ENCODE data around the gene OR2L8.

OR2L8 gene, protein sequence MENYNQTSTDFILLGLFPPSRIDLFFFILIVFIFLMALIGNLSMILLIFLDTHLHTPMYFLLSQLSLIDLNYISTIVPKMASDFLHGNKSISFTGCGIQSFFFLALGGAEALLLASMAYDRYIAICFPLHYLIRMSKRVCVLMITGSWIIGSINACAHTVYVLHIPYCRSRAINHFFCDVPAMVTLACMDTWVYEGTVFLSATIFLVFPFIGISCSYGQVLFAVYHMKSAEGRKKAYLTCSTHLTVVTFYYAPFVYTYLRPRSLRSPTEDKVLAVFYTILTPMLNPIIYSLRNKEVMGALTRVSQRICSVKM

DNA sequence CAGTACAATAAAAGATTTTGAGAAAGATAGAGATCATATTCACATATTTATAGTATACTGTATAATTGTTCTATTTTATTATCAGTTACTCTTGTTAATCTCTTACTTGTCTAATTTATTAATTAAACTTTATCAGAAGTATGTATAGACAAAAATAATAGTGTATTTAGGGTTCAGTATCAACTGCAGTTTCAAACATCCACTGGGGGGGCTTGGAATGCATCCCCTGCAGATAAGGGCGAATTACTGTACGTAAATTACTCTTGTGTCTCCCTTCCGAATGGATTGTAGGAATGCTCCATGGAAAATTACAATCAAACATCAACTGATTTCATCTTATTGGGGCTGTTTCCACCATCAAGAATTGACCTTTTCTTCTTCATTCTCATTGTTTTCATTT, at the start of gene OR2L8:
Gene OR2L8, plus strand, starts transcription at position 301 of the 400 bp plus-strand sequence. Its CDS starts 0 bp downstream, at position 301.
- no peak for DNase-seq (ENCODE audit: insufficient read length, low spot score)
- no peak for FAIRE-seq

DNA sequence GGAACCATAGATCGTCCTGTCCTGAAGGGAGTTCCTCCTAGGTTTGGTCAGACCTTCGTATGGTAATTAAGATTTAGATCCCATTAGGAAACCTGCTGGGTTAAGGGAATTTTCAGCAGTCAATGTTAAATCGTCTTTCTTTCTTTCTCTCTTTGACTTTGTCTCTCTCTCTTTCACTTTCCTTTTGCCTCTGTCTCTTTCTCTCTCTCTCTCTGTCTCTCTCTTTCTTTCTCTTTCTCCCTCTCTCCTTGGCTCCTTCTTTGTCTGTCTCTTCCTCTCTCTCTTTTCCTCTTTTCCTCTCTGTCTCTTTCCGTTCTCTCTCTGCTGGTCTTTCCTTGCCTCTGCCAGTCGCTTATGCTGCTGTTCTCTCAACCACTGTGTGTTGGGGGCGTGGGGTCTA, 44.5 kb upstream of the OR2L8 start:
- DNase-seq (ENCODE audit: insufficient read length, low spot score), result no peak
- no peak for FAIRE-seq

DNA sequence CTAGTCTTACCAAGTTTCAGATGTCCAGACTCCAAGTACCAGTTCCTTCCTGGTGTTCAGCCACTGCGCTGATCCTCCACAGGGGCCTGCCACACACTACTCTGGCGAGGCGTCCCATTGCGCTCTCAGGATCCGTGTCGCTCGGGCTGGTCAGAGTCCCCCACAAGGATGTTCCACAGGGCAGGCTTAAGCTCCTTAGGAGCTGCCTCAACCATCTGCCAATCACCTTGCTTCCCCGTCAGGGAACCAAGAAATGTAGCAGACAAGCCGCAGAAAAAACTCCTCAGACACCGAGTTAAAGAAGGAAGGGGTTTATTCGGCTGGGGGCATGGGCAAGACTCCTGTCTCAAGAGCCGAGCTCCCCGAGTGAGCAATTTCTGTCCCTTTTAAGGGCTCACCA, 43.5 kb upstream of the OR2L8 start:
- no peak for FAIRE-seq

DNA sequence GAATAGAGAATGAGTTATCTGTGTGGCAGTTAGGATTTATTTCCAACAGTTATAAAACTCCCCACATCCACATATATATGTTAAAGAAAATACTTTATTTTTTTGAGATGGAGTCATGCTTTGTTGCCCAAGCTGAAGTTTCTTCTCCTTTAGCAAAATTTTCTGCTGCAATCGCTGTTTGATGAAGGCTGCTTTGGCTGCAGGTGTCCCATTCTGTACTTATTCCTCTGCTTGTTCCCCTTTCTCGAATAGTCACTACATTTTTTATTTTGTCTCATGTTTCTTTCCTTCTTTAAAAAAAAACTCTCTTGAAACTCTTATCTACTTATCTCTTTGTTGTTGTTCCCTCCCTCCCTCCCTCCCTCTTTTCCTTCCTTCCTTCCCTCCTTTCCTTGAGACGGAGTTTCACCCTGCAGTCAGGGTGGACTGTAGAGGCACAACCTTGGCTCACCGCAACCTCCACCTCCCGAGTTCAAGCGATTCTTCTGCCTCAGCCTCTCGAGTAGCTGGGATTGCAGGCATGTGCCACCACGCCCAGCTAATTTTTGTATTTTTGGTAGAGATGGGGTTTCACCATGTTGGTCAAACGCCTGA, 42.7 kb upstream of the OR2L8 start:
- FAIRE-seq (no peak), DNase-seq (ENCODE audit: insufficient read length, low spot score) (no peak)

More for the DNA sequence above, 43.5 kb upstream of the OR2L8 start:
- DNase-seq (ENCODE audit: insufficient read length, low spot score), result no peak

DNA sequence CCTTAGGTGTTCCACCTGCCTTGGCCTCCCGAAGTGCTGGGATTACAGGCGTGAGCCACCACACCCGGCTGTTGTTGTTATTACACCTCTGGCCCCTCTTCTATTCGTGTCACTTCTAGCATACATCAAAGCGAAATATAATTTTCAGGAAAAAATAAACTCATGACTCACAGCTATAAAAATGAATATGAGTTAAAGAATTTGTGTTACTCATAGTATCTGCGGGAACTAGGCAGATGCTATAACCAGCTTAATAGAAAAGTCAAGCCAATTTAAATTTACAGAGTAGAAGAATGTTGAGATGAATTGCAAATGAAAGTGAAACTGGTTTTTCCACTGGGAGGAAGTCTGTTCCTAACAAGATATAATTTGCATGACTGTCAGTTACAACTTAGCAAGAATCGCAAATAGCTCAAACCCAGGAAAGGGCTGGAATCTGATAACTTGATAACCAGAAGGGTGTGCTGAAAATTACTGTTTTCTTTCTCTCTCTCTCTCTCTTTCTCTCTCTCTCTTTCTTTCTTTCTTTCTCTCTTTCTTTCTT, 42.1 kb upstream of the OR2L8 start:
- DNase-seq (ENCODE audit: insufficient read length, low spot score) (peak; percentile 78), FAIRE-seq (peak; percentile 46)

DNA sequence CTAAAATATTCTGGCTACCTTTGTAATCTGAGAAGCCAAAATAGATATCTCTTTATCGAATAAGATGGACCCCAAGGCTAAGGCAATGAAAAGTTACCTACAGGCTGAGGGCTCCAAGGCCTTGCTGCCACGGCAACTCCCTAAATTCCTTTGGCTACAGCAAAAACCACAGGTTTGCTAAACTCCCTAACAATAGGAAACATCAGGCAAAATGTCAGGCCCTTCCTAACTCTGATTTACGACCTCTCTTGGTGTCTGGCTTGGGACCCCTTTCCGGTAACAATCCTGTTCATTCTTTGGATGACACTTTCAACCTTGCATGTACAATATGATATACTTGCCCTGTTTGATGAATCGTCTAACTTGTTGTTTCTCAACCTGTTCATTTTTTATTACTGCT, 39.9 kb upstream of the OR2L8 start:
- DNase-seq (ENCODE audit: insufficient read length, low spot score) (no peak), FAIRE-seq (peak; percentile 31)

DNA sequence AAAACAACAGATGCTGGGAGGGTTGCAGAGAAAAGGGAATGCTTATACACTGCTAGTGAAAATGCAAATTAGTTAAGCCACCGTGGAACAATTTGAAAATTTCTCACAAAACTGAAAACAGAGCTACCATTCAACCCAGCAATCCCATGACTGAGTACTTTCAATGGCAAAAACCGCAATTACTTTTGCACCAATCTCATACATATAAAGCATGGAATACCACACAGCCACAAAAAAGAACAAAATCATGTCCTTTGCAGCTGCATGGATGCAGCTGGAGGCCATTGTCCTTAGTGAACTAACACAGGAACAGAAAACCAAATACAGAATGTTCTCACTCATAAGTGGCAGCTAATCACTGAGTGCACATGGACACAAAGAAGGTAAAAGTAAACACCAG, 34.9 kb upstream of the OR2L8 start:
- FAIRE-seq (no peak), DNase-seq (ENCODE audit: insufficient read length, low spot score) (no peak)

DNA sequence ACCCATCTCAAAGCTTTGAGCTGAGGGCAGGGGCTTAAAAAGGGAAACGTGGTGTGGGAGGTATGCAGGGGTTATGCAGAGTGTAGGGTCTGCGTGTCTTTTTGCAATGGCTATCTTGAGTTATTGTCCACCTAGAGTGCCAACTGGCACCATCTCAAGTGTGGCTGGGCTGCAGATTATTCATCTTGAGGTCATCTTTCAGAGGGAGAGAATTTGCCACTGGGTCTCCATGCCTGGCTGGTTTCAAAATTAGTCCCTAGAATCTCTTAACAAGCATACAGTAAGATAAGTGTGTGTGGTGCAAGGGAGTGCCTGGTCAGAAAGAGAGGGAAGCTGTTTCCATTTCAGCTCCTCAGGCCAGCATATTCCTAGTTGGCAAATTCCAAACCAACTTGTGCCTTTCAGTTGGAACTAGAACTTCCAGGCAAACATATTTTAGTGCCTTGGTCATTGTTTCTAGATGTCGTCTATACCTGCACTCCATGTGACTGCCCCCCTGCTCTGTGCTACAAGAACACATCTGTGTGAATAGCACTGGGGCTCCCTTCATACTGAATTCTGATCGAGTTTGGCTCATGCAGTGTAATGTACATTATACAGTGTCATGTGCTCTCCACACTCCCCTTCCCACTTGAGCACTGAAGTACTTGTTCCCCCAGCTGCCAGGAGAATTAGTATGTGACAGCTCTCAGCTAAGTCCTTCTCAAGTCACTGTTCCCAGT, 33.6 kb upstream of the OR2L8 start:
- peak; percentile 38 for FAIRE-seq
- DNase-seq (ENCODE audit: insufficient read length, low spot score), result peak; percentile 25

DNA sequence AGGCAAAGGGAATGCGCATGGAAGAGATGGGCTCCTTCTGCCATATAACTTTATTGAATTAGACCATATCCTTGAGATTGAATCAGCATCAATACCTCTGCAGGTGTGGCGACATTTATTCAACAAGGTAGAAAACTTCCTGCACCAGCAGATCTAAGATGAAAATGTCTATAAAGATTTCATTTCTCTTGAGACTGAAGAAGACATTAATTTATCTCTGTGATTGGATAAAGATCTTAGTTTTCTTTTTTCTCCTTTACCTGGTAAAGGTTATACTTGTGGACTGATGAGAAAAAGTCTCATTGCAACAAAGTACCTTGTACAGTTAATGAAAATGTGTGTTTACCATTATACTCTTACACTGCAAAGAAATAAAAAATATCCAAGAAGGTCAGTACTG, 28.7 kb upstream of the OR2L8 start, which contains the start of gene OR2T8:
Gene OR2T8, plus strand, starts transcription at position 301 of the 400 bp plus-strand sequence. CDS start 766 bp downstream, outside the sequence.
- FAIRE-seq (no peak), DNase-seq (ENCODE audit: insufficient read length, low spot score) (no peak)

DNA sequence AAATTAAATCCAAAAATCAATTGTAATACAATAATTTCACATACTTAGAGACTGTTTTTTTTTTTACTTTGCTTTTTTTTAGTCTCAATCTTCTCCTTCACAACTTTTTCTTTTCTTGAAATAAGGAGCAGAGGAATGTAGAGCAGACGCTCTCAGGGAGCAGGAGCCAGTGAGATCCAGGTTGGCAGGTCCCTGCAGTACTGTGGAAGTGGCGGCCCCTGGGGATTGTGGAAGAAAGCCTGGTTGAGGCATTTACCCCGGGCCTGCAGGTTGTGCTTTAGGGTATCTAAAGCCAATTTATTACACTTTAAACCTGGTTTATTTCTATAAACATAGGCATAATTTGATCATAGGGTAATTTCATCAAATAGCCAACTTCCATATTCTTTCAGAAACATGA, 24.7 kb upstream of the OR2L8 start:
- FAIRE-seq (no peak), DNase-seq (ENCODE audit: insufficient read length, low spot score) (no peak)

DNA sequence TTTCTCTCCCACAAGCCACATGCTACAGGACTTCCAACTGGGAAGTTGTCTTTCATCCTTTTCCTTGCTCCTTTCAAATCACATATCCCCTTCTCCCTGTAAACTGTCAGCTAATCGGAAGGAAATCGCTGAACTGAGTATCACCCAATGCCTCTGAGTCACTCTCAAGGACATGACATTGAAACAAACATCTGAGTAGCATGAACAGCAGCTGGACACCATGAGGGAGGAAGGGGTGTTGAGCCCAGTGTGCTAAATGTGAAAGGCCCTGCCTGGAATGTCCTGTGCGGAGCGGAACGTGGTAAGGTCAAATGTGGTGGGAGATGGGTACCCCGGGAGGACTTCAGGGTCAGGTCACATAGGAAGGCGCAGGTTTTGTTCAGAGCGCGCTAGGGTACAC, 23.8 kb upstream of the OR2L8 start, which contains the start of gene OR2AJ1:
Gene OR2AJ1, plus strand, starts transcription at position 22 of the 400 bp plus-strand sequence. CDS start 8,880 bp downstream, outside the sequence.
- FAIRE-seq (no peak), DNase-seq (ENCODE audit: insufficient read length, low spot score) (no peak)

DNA sequence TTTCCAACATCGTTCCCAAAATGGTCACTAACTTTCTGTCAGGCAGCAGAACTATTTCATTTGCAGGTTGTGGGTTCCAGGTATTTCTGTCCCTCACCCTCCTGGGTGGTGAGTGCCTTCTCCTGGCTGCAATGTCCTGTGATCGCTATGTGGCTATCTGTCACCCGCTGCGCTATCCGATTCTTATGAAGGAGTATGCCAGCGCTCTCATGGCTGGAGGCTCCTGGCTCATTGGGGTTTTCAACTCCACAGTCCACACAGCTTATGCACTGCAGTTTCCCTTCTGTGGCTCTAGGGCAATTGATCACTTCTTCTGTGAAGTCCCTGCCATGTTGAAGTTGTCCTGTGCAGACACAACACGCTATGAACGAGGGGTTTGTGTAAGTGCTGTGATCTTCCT, 14.7 kb upstream of the OR2L8 start:
- DNase-seq (ENCODE audit: insufficient read length, low spot score), result no peak
- no peak for FAIRE-seq

DNA sequence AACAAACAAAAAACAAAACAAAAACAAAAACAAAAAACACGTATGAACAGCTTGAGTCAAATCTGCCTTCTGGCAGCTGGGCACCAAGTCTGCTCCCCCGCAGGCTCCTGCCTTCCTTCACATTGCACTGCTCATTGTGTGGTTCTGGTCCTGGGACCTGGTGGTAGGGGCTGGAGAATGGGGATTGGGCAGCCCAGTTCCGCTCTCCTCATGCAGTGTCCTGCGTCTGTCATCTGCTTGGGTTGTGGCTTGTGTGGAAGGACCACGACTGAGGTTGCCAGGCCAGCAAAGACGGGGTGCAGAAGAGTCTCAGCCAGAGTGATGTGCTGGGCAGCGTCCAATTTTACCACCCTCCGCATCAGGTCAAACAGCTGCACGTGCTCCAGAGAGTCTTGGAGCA, 12.9 kb upstream of the OR2L8 start:
- DNase-seq (ENCODE audit: insufficient read length, low spot score), result no peak
- no peak for FAIRE-seq

DNA sequence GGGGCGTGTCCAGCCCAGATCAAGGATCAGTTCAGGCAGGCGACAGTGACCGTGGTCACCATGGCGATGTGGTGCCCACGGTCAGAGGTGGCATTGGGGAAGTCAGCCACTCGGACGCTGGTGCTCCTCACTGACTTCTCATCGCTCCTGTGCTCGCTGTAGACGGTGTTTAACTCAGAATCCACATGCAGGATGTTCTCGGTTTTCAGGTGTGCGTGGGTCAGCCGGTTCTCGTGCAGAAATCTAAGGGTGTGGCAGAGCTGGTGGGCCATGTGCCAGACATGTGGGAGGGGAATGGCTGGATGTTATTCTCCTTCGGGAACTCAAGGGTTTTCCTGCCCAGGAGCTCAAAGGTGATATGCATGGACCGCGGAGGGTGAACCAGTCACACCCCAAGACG, 12.2 kb upstream of the OR2L8 start:
- FAIRE-seq, result no peak

DNA sequence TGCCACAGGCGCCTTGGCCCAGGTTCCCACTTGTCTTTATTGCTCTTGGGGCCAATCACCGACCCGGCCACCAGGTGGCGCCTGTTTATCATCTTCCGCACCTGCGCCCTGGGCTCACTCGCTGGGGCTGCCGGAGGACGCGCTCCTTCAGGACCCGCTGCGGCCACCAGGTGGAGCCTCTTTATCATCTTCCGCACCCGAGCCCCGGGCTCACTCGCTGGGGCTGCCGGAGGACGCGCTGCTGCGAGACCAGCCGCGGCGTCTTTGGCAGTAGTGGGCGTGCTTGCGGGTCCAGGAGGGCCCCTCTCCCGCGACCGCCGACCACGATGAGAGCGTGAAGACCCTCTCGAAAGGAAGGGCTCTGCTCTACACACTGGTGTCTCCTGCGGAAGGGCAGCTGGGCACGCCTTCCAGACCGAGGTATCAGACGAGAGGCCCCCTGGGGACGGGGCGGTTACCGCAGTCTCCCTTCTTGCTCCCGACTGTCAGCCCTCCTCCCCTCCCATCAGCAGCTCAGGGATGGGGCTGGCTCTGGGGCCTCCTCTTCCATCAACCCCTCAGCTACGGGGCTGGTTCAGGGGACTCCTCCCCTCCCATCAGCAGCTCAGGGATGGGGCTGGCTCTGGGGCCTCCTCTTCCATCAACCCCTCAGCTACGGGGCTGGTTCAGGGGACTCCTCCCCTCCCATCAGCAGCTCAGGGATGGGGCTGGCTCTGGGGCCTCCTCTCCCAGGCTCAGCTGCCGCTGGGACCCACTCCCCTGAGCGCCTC, 11.5 kb upstream of the OR2L8 start:
- DNase-seq (ENCODE audit: insufficient read length, low spot score), result peak; percentile 60
- FAIRE-seq, result peak; percentile 94

More for the DNA sequence above, 12.2 kb upstream of the OR2L8 start:
- no peak for DNase-seq (ENCODE audit: insufficient read length, low spot score)

DNA sequence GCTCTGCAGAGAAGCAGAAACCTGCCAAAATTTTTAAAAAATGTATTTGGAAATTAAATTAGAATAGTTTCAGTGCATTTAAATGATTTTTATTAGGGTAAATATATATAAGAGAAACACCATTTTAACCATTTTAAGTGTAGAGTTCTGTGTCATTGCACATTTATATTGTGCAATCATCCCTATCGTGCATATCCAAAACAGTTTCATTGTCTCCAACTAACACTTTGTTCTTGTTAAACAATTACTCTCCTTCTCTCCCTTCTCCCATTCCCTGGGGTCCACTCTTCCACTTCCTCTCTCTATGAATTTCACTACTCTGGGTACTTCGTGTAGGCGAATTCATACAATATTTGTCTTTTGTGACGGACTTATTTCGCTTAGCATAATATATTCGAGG, 6.0 kb upstream of the OR2L8 start:
- FAIRE-seq, result no peak
- DNase-seq (ENCODE audit: insufficient read length, low spot score), result no peak

DNA sequence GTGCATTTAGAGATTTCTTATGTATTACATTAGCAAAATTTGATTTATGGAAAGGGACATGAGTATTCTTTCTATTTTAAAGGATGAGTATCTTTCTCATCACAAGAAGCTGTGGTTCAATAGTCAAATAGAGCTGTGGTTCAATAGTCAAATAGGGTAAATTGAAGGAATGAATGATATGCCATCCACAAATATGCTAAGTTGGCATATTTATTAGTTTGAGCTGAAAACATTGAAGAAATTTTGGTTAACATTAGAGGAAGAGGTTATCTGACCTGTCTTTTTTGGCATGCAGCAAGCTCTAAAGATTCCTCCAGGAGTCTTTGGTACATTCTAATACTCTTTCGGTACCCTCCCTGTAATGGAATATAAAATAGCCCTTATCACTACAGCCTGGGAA, 4.8 kb downstream of the OR2L8 start:
- DNase-seq (ENCODE audit: insufficient read length, low spot score), result no peak
- FAIRE-seq, result no peak

DNA sequence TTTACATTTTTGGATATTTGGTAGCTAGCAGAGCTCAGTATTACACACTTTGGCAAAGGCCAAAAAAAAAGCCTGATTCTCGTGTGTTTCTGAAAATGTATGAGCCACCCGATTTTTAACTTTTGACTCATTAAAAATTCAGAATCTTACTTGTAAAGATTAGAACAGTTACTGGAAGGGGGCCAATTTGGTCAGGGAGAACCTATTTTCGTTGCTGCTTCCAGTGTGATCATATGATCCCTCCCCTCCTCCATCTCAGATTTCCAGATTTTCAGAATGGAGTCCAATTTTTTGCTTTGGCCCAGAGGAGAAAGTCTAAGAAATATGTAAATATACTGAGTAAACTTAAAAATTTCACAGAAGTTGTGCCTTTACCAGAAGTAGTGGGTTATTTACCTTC, 13.1 kb downstream of the OR2L8 start:
- DNase-seq (ENCODE audit: insufficient read length, low spot score), result no peak
- FAIRE-seq, result no peak

DNA sequence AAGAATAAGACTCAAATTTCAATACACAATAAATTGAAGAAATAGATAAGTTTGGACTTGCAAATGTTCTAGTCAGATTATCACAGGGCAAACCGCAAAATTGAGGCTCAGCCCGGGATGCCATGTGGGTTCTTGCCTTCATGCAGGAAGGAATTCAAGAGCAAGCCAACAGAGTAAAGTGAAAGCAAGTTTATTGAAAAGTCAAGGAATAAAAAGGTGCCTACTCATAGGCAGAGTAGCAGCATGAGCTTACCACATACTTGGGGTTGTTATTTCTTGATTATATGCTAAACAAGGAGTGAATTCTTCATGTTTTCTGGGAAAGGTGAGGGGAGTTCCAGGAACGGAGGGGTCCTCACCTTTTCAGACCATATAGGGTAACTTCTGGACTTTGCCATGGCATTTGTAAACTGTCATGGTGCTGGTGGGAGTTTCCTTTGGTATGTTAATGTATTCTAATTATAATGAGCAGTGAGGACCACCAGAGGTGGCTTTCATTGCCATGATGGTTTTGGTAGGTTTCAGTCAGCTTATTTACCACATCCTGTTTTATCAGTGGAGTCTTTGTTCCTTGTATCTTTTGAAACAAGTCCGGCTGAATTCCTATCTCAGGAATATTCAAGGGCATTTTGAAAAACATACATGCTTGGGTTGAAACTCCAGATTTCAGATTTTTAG, 14.4 kb downstream of the OR2L8 start:
- DNase-seq (ENCODE audit: insufficient read length, low spot score) (no peak), FAIRE-seq (no peak)

DNA sequence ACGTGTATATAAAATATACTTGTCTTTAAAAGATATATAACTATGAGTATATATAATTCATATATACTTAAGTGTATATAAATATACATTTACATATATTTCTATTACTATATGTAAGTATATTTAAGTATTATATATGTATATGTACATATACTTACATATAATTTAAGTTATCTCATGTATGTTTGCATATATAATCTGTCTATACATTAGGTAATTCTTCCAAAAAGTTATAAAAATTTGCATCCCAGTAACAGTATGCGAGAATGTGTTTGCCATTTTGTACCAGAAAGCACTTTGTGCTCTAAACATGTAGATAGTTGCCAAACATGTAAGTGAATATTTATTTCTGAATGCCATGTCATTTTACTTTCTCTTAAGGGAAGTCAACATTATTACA, 16.3 kb downstream of the OR2L8 start, which contains the start of gene OR2AK2:
Gene OR2AK2, plus strand, starts transcription at position 301 of the 400 bp plus-strand sequence. CDS start 144 bp downstream, outside the sequence.
- no peak for FAIRE-seq
- no peak for DNase-seq (ENCODE audit: insufficient read length, low spot score)

All from HTR-8/SVneo (cell line).